HG02852 (cell line): ENCODE measurements around the gene C2orf72.
"Not testable (repeated sequence)": the region's sequence is repeated elsewhere in the genome, so short reads cannot be mapped to it uniquely, and the experiment has no call there.

Experiments
- ATAC-seq: cut with Tn5 transposase; IDR thresholded peaks from one replicate; pipeline ENCODE4 v1.9.1; 2021; ENCODE audit warnings: mild to moderate bottlenecking, moderate library complexity; ENCODE audit not compliant: unreplicated experiment

Gene C2orf72

GRCh38 chr2:231037202-231037730 lies at the start of gene C2orf72:
Gene C2orf72, plus strand, starts transcription at chr2:231037523. Its CDS starts 43 bp downstream, at chr2:231037566.
- ATAC-seq: no peak

- ATAC-seq: no peak
These were observed 47.6 kb upstream of the C2orf72 start for GRCh38 chr2:230989731-230990130.

GRCh38 chr2:230990131-230990898 lies 47.0 kb upstream of the C2orf72 start:
- ATAC-seq: no peak

- ATAC-seq: no peak
These were observed 46.5 kb upstream of the C2orf72 start for GRCh38 chr2:230990899-230991150.

- no peak for ATAC-seq
These were observed 45.7 kb upstream of the C2orf72 start for GRCh38 chr2:230991598-230991997.

DNA sequence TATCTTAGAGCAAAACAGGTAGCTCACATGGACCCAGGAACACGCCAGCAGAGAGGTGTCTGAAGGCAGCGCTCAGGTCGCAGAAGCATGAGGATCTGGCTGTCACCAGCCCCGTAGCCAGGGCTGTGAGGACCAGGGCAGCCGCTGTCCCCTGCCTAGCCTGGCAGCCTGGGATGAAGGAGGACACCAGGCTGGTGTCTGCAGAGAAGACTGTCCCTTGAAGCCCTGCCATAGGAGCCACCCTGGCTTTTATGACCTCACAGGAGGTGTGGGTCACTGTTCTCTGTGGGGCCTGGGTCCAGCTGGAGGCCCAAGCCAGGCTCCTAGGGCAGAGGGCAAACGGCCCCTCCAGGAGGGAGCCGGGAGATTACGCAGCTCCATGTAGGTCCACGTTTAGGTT lies 41.5 kb upstream of the C2orf72 start, which contains the start of gene SPATA3:
Gene SPATA3 (plus strand): TSS at position 301 of the 400 bp plus-strand sequence. CDS start 113 bp downstream, outside the sequence.
- no peak for ATAC-seq

- ATAC-seq: no peak
These were observed 40.7 kb upstream of the C2orf72 start for GRCh38 chr2:230996661-230997060.

DNA sequence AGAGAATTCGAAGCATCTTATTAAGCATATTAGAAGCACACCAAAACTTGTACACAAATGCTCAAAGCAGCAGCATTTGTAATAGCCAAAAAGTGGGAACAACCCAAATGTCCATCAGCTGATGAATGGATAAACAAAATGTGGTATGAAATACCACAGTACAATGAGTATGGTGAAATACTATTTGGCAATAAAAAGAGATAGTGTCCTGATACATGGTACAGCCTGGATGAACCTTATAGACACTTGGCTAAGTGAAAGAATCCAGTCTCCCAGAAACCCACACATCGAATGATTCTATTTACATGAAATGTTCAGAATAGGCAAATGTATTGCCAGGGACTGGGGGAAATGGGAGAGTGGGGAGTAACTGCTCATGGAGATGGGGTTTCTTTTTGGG lies 38.4 kb upstream of the C2orf72 start:
- no peak for ATAC-seq

DNA sequence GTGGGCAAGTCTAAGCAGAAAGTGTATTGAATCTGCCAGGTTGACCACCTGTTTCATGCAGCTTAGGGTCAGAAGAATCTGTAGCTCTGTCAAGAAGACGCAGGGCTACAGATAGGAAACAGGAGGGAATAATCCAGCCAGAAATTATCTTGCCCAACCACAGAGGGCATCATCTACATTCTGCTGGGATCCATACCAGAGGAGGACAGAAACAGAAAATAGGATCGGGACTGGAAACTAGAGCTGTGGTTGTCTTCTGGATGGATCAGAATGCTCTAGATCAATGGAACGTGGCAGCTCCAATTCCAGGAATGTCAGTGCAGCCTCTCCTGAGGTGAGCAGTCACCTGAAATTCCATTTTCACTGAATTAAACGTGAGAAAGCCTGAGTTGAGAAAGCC lies 37.8 kb upstream of the C2orf72 start:
- no peak for ATAC-seq

DNA sequence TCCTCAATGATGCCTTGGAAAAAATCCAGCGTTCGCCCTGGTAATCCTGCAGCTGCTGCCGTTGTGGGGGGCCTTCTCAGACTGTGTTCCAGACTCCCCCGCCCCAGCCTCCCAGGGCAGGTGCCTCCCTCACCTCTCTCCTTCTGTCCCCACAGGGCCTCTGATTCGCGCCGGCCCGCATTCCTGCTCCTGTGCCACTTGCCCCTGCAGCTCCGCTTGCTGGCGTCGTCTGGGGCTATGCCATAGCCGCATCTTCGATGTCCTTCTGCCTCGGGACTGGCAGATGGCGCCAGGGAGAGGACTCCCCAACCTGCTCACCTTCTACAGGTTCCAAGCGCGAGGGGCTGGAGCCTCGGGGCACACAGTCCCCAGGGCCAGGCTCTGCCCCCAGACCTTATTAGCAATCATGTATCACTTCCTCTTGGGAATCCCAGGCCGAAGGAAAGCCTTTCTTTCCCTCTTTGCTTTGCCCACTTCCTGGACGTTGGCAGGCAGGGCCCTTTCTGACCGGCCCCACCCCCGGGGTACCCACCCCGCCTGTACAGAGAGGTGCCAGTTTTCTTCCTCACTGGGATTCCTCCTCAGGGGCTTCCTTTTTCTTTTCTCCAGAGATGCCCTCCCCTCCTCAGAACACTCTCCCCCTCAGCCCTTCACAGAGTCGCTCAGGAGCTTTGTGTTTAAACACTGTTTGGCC lies 37.0 kb upstream of the C2orf72 start:
- no peak for ATAC-seq

DNA sequence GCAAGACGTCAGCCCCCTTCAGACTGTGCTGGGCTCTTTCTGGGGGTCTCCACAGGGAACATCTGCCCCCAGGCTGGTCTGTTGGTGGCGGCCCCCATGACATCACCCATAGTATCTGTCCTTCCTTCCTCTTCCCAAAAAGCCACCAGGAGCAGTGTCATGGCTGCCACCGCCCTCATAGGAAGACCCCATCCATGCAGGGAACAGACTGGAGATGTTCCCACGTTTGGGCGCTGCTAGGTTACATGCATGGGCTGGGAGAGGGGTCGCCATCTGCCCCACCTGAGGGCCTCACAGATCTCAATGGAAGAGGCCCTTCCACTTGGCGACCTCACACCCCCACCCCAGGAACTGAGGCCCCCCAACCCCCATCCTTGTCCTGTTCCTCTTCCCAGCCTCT lies 36.3 kb upstream of the C2orf72 start:
- ATAC-seq: no peak

DNA sequence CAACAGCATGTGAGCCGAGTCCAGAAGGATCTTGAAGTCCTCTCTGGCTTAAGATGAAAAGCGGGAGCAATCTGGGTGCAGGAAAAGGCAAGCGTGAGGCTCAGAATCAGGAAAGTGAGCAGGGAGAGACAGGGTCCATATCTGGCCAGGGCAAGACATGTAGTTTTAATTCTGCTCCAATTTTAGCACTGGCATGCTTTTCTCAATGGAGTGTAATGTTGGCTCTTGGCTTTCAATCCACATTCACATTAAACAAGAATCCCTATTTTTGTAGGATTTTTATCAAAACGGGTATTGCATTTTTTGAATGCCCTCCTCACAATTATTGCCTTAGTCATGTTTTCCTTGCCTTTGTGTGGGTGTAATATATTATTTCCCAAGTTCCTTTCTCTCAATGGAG lies 35.4 kb upstream of the C2orf72 start:
- no peak for ATAC-seq

GRCh38 chr2:231002641-231003040 lies 34.7 kb upstream of the C2orf72 start:
- no peak for ATAC-seq

GRCh38 chr2:231003186-231003585 lies 34.1 kb upstream of the C2orf72 start:
- ATAC-seq: no peak

GRCh38 chr2:231004930-231005329 lies 32.4 kb upstream of the C2orf72 start:
- not testable (repeated sequence) for ATAC-seq

- no peak for ATAC-seq
These were observed 29.8 kb upstream of the C2orf72 start for GRCh38 chr2:231007286-231008098.

DNA sequence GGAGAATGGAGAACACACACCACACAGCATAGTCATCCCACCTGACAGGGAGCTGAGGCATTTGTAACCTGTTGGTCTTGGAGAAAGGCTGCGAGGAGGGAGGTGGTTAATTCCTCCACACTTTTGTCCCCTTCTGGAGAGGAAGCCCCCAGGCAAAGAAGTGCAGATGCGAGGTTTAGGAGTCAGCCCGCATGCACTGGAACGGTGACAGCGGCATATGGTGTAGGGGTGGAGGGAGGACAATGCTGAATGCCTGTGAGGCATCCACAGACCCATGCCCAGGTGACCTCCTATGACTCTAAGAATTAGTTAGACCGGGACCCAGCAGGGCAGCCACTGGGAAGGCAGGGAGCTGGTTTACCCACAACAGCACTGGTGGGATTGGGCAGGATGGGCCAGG lies 29.2 kb upstream of the C2orf72 start:
- ATAC-seq: no peak

- no peak for ATAC-seq
These were observed 27.9 kb upstream of the C2orf72 start for GRCh38 chr2:231009236-231009919.

DNA sequence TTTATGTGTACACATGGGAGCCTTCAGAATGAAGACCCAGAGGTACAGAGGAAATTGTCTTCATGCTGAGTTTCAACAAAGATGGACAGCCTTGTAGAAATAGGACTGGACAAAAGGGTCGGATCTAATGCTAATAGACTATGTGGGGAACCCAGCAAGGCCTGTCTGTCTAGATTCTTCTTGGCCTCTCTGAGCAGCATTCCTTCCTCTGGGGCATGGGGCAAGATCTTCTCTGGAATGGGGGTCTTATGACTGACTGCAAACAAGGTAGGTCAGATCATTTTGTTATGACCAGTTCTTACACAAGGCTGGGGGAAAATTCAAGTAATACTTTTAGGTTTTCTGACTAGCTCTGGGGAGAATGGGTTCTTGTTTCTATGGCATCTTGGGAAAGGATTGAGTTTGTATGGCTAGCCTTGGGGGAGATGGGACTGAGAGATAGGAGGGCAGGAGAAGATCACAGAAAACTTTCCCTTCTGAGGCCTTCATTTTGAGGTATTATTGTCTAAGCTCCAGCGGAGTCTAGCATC lies 27.1 kb upstream of the C2orf72 start:
- ATAC-seq: no peak

DNA sequence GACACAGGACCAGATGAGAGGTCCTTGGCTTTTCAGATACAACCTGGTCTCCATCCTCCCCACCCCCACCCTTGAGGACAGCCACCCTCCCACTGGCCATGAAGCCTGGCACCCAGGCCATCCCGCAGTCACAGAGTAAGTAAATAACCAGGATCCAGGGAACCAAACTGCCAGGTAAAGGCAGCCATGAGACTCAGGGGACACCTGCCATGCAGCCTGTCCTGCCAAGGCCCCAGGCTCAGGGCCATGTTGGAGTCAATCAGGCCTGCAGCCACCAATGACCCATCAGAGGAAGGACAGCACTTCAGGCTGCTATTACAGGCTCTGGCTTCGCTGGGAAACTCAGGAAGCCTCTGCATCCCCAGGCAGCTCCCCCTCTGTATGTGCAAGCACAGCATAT lies 25.8 kb upstream of the C2orf72 start:
- ATAC-seq: no peak

DNA sequence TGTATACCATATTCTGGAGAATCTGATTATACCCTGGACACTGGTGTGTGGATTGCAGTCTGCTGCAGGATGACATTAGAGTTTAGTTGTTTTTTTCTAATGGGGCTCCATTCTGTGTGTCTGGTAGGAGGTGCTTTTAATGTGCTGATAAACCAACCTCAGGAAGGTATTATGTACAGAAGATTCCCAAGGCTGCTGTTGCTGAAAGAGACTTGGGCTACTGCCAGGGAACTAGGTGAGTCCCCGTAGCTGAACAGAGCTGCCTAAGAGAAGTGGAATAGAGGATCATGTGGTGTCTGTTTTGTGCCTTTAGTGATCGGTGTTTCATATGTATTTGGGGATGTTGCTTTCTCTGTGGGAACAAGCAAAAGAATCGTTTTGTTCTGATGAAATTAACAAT lies 24.9 kb upstream of the C2orf72 start:
- no peak for ATAC-seq
